ENCODE results near the gene SRRD.
A peak's percentile ranks its signal among the peaks of the same experiment; 100 is the strongest.

SRRD gene

DNA sequence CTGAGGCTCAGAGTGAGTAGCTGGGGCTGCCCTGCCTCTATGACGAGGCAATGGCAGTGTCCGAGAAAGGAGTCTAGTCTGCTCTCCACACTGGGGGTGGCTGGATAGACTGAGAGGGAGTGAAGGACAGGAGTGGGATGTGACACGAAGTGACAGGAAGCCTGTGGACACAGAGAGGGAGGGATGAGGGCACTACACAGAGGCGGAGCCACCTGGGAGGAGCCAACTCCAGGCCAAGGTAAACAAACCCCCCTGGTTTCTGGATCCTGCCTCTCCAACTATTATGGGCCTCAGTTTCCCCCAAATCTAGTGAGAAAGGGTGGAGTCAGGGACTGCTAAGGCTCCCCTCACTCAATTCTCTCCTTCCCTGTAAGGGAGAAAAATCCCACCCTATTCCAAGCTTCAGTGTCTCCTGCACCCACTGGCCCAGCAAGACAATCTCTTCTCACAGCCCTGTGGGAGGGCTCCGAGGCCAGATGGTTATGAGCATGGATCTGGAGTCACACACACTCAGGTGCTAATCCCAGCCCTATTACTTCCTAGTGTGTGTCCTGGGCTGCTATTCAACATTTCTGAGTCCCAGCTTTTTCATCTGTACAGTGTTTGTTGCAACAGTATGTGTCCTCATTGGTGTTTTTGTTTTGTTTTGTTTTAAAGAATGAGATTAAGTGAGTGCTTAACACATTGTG, 29.7 kb upstream of the SRRD start:
- no peak for DNase-seq

DNA sequence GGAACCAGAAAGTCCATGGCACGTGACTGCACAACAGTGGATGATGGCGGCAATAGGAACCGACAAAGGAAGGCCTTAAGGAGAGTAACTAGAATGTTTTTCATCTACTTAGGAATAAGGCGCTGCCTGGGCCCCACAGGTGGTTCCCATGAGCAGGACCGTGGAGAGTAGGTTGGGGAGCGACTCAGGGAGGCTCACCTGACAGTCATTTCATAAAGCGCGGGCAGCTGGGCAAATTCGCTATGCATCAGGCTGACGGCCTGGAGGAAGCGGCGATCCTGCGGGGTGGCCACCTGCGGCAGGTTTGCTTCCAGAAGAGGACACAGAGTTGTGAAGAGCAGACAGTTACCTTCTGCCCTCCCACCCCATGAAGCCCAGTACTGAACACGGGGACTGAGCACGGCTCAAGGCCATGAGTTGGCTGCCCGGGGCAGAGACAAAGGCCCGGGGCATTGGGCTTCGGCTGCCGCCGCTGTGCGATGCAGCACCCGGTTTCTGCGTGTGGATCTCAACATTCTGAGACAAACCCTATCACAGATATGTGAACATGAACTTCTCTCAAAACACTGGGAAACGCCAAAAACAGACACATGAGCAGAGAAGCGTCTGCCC, 25.9 kb upstream of the SRRD start:
- DNase-seq: no peak

DNA sequence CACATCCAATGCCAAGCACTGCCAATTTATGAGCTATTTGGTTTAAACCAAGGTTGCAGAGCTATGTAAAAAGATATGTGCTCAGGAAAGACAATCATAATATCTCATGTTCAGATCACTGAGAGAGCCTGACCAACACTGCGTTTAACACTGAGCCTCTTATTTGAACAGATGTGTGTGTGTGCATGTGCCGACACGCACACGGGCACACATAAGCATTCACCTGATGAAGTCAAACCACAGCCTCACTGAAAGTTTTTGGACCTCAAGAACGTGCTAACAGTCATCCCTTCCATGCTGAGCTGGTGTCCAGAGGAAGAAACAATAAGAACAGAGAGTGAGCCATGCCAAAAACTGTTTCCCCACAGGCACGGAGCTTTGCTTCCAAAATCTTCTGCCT, 23.5 kb upstream of the SRRD start:
- DNase-seq: no peak

DNA sequence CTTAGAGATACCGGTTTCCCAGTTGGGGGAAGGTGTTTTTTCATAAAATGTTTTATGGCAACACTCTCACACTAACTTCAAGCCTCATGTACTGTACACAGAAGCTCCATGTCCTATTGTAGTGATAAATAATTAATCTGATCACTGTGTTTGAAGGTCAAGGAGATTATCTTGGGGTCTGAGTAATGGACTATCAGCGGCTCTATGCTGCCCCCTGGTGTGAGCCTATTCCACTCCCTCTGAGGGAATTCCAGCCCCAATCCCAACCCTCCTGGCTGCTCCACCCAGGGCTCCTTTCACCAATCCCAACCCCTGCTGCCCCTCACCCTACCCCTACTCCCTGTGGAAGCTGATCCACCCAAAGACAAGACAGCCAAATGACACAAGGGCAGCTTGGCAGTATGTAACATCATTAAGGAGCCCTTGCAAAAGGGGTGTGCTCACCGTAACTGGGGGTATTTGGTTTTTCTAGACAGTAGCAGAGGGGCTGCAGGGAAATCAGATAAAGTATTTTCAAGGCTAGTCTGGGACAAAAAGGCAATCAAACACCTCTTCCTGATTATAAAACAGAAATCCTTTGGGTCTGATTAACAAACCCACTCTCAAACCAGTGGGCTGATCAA, 22.4 kb upstream of the SRRD start:
- DNase-seq: peak; percentile 33

DNA sequence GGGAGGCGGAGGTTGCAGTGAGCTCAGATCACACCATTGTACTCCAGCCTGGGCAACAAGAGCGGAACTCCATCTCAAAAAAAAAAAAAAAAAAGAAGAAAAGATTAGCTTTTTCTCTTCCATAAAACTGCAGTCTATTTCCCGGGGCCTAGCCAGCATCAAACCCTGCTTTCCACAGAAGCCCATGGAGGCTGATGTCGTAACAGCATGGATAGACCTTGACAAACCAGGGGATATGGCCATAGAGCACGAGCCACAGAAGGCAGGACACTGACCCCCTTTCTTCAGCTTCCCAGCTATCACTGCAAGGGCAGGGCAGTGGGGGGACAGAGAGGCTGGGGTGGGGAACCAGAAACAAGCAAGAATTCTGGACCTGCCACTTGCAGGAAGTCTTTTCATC, 21.6 kb upstream of the SRRD start:
- no peak for DNase-seq

DNA sequence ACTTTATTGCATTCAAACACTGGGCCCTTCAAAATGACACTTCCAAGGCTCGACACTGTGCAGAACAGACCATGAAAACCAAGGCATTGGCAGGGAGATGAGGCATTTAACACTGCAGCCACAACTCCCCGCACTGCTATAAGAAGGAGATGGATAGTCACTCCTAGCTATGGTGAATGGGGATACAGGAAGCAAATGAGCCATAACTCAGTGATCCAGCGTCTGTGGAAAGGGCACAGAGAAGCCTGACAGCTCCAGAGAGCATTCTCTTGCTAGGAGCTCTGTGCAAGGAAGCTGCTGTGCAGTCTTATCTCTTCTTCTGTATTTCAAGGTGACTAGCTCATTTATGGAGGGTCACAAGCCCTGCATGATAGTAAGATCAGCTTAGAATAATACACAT, 21.0 kb upstream of the SRRD start:
- no peak for DNase-seq

GRCh38 chr22:26463101-26463661, 20.5 kb upstream of the SRRD start:
- DNase-seq: no peak

DNA sequence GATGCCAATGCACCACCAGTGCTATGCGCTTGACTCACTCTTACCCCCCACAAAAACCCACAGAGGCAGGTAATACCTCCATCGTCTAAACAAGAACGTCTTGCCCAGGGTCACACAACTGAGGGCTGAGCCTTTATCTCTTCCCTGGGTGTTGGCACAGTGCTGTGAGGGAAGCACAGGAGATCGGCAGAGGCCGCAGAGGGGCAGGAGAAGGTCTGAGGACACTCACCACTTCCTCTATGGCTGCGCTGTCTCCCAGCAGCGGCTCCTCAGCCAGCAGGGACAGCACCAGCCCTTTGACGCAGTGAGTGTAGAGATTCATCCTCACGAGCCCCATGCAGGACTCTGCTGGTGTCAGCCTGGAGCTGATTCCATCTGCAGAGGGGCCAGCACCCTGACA, 20.0 kb upstream of the SRRD start:
- no peak for DNase-seq

DNA sequence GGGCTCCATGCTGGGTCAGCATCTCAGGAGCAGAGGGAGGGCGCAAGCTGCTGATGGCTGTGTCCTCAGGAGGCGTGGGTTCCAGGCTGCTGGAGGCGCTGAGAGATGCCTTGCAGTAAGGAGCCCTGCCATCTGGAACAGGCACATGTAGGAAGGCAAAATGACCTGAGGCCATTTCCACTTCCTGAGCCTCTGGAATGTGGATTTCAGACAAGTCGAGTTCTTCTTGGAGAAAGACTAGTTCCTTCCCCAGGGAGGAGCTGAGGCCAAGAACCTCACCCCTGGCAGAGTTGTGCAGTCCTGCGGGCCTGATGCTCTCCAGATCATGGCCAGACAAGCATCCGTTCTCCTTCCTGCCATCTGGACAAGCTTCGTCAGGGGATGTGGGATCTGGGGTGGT, 19.4 kb upstream of the SRRD start:
- no peak for DNase-seq

- DNase-seq: no peak
These were observed 17.5 kb upstream of the SRRD start for GRCh38 chr22:26466196-26466595.

- DNase-seq: no peak
These were observed 12.9 kb upstream of the SRRD start for GRCh38 chr22:26470807-26471206.

DNA sequence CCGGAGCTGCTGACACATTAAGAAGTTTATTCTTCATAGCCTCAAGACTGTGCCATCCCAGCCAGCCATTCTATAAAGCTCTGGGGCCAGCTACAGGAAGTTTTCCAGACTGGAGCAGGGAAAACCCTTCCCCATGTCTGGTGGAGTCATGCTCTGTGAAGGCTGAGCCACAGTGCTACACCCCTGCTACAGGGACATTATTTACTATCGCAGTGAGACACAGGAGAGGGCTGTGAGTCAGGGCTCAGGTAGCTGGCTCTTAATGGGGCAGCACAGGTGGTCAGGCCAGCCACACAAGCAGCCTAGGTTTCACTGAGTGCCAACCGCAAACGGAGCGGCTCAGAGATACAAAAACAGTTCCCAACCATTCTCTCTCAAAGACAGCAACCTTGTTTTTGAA, 12.2 kb upstream of the SRRD start:
- no peak for DNase-seq

GRCh38 chr22:26474682-26475081, 9.0 kb upstream of the SRRD start:
- DNase-seq: no peak

- no peak for DNase-seq
These were observed 6.9 kb upstream of the SRRD start for GRCh38 chr22:26476705-26477340.

DNA sequence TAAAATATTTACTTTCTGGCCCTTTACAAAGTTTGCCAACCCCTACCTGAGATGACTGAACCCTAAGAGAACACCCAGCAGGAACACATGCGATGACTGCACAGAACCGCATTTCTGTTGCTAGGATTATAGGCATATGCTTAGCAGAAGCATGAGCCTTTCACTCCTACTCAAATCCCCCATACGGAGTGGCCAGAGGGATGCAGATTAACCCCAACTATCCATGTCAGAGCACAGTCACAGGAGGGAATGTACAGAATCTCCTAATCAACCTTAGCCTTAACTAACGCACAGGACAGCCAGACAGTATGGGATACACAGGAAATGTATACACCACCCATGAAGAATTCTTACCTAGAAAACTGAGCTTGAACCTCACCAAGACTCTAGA, 6.3 kb upstream of the SRRD start:
- no peak for DNase-seq

- peak; percentile 86 for DNase-seq
These were observed 4.5 kb upstream of the SRRD start for GRCh38 chr22:26479043-26479791.

GRCh38 chr22:26479792-26480610, 3.7 kb upstream of the SRRD start:
- peak; percentile 33 for DNase-seq

DNA sequence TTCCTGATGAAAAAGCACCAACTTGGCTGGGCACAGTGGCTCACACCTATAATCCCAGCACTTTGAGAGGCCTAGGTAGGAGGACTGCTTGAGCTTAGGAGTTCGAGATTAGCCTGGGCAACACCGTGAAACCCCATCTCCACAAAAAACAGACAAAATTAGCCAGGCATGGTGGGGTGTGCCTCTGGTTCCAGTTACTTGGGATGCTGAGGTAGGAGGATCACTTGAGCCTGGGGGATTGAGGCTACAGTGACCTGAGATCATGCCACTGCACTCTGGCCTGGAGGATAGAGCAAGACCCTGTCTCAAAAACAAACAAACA, 3.1 kb upstream of the SRRD start:
- DNase-seq: no peak

DNA sequence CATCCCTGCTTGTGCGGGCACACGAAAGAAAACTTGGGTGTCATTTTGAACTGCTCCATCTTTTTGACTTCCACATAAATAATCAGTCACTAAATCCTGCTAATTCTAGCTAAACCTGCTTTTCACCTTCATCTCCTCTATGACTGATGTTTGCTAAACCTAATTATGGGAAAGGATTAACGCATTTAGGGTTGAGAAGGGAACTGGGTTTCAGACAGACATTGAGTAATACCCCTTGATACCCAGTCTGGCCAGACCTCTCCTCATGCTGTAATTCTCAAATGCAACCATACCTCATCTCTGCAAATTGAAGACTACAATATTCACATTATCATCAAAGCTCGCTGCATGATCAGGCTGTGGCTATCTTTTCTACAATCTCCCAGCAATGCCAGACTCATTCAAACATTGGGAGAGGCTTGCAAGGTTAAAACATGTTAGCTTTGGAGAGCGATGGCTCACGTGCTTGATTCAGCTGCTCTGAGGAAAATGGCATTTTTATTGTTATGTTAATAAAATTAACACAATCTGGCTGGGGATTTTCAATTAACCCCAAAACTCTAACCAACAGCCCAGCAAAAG, 2.5 kb upstream of the SRRD start:
- DNase-seq: no peak

DNA sequence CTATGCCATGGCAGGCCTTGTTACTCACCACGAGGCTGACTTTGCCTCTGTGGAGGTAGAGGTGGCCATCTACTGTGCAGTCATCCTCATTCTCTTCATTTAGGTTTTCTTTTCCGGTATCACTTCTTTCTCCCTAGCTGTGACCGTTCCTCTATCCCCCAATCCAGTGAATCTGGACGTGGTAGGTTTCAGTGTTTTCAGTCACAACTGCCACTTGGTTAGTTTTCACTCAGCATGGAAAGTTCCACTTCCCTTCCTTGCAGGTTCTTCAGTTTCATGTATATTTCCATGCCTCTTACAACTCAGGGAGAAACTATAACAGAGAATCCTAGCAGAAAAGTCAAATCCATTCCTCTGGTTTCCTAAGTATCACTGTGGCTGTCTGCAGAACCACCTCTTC, 2.0 kb upstream of the SRRD start:
- DNase-seq: no peak

DNA sequence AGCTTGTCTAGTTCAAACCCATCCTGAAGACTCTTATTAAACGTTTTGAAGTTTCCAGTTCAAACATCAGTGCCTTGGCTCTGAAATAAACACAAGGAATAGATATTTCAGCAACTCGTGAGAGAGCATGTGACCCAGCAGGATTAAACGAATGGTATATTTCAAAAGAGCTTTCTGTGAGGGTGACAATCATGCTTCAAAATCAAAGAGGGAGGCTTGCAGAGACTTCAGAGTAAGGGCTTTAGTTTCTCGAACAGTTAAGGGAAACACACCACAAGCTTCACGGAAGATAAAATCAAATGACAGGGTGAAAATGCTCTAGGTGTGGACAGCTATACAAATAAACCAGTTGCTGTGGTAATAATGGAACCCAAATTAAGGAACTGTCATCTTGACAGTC, 1.5 kb upstream of the SRRD start:
- no peak for DNase-seq

GRCh38 chr22:26483043-26483438, 636 bp upstream of the SRRD start:
- no peak for DNase-seq
